HEK293T (cell line): Measurements from ENCODE around the gene IL1RAP.

Experiments used
- ARNT ChIP-seq: fragments of 450-650 bp; IDR thresholded peaks from 2 replicates; pipeline ENCODE4 v1.6.1; 2017; ENCODE audit warnings: mild to moderate bottlenecking
- BHLHE40 ChIP-seq: fragments of 450-650 bp; IDR thresholded peaks from 2 replicates; pipeline ENCODE4 v1.6.1; 2016; ENCODE audit warnings: mild to moderate bottlenecking, moderate library complexity, borderline replicate concordance
- ELF4 ChIP-seq: fragments of 450-650 bp; IDR thresholded peaks from 2 replicates; pipeline ENCODE4 v1.6.1; 2017; ENCODE audit warnings: antibody characterized with exemption
- FOXA1 ChIP-seq: fragments of 450-650 bp; IDR thresholded peaks from 2 replicates; pipeline ENCODE4 v1.6.1; 2016; ENCODE audit warnings: mild to moderate bottlenecking
- FOXK2 ChIP-seq: fragments of 450-650 bp; IDR thresholded peaks from 2 replicates; pipeline ENCODE4 v1.6.1; 2016; ENCODE audit warnings: mild to moderate bottlenecking
- FOXM1 ChIP-seq: fragments of 450-650 bp; IDR thresholded peaks from 2 replicates; pipeline ENCODE4 v1.6.1; 2017; ENCODE audit warnings: mild to moderate bottlenecking, borderline replicate concordance
- LEF1 ChIP-seq: fragments of 450-650 bp; IDR thresholded peaks from 2 replicates; pipeline ENCODE4 v1.6.1; 2017; ENCODE audit warnings: mild to moderate bottlenecking, borderline replicate concordance
- NFRKB ChIP-seq: fragments of 450-650 bp; IDR thresholded peaks from 2 replicates; pipeline ENCODE4 v1.6.1; 2016; ENCODE audit warnings: mild to moderate bottlenecking, moderate library complexity
- PKNOX1 ChIP-seq: fragments of 450-650 bp; IDR thresholded peaks from 2 replicates; pipeline ENCODE4 v1.6.1; 2016
- SP1 ChIP-seq: fragments of 450-650 bp; IDR thresholded peaks from 2 replicates; pipeline ENCODE4 v1.6.1; 2017
- SUZ12 ChIP-seq: fragments of 450-650 bp; IDR thresholded peaks from 2 replicates; pipeline ENCODE4 v1.6.1; 2016; ENCODE audit warnings: mild to moderate bottlenecking
- TARDBP ChIP-seq: fragments of 450-650 bp; IDR thresholded peaks from 2 replicates; pipeline ENCODE4 v1.6.1; 2016
- ZNF384 ChIP-seq: fragments of 450-650 bp; IDR thresholded peaks from 2 replicates; pipeline ENCODE4 v1.6.1; 2016

- TF ChIP-seq ELF4 (no peak), NFRKB (no peak), FOXM1 (no peak), TARDBP (no peak), PKNOX1 (no peak), SP1 (no peak), FOXA1 (no peak), ARNT (no peak), BHLHE40 (no peak), ZNF384 (no peak), LEF1 (no peak), SUZ12 (no peak), FOXK2 (no peak)
These were observed 185.9 kb downstream of the IL1RAP start for GRCh38 chr3:190699776-190700175.
